Hepatocyte (in vitro differentiated cells): ENCODE data around the gene APOA1. TPM values are rescaled to one million over a fixed set of nuclear protein-coding genes. Genes with fewer than 3 reads are reported as not detected.
A peak's percentile ranks its signal among the peaks of the same experiment; 100 is the strongest.

Experiments
- DNase-seq: peaks from one replicate; pipeline ENCODE4 v3.0.0-alpha.2; 2016; ENCODE audit warnings: low spot score
- H2AFZ ChIP-seq: fragments of 200-600 bp; sonication (generic); 2 replicates; pipeline ENCODE4 v1.6.0; 2016; ENCODE audit warnings: antibody characterized with exemption, mild to moderate bottlenecking
- H3K27ac ChIP-seq: fragments of 200-600 bp; sonication (generic); 2 replicates; pipeline ENCODE4 v1.5.1; 2016; ENCODE audit warnings: mild to moderate bottlenecking
- H3K27me3 ChIP-seq: fragments of 200-600 bp; sonication (generic); 2 replicates; pipeline ENCODE4 v1.6.1; 2016
- H3K36me3 ChIP-seq: fragments of 200-600 bp; sonication (generic); replicated peaks from 2 replicates; pipeline ENCODE4 v1.5.1; 2016; ENCODE audit warnings: low read depth; ENCODE audit not compliant: insufficient read depth
- H3K4me1 ChIP-seq: fragments of 200-600 bp; sonication (generic); 2 replicates; pipeline ENCODE4 v1.5.1; 2016; ENCODE audit warnings: mild to moderate bottlenecking, moderate library complexity; ENCODE audit not compliant: insufficient read depth
- H3K4me2 ChIP-seq: fragments of 200-600 bp; sonication (generic); 2 replicates; pipeline ENCODE4 v1.6.0; 2016
- H3K4me3 ChIP-seq: fragments of 200-600 bp; sonication (generic); 2 replicates; pipeline ENCODE4 v1.5.1; 2016; ENCODE audit warnings: mild to moderate bottlenecking
- H3K79me2 ChIP-seq: fragments of 200-600 bp; sonication (generic); 2 replicates; pipeline ENCODE4 v1.6.0; 2017; ENCODE audit warnings: mild to moderate bottlenecking
- H3K9me2 ChIP-seq: fragments of 200-600 bp; sonication (generic); replicated peaks from 2 replicates; pipeline ENCODE4 v1.6.0; 2017; ENCODE audit warnings: mild to moderate bottlenecking; ENCODE audit not compliant: insufficient read depth
- H3K9me3 ChIP-seq: fragments of 200-600 bp; sonication (generic); 2 replicates; pipeline ENCODE4 v1.5.1; 2016; ENCODE audit warnings: low read depth, mild to moderate bottlenecking
- H4K20me1 ChIP-seq: fragments of 200-600 bp; sonication (generic); 2 replicates; pipeline ENCODE4 v1.6.0; 2016; ENCODE audit warnings: mild to moderate bottlenecking; ENCODE audit not compliant: insufficient read depth, poor library complexity, severe bottlenecking
- CTCF ChIP-seq: fragments of 200-600 bp; sonication (generic); IDR thresholded peaks from 2 replicates; pipeline ENCODE4 v1.5.1; 2016; ENCODE audit warnings: antibody characterized with exemption, mild to moderate bottlenecking; ENCODE audit not compliant: poor library complexity
- EZH2 ChIP-seq: fragments of 200-600 bp; sonication (generic); IDR thresholded peaks from 2 replicates; pipeline ENCODE4 v1.6.1; 2016; ENCODE audit warnings: antibody characterized with exemption, mild to moderate bottlenecking, borderline replicate concordance
- EZH2phosphoT487 ChIP-seq: fragments of 200-600 bp; sonication (generic); IDR thresholded peaks from one replicate; pipeline ENCODE4 v1.6.1; 2018; ENCODE audit warnings: antibody characterized with exemption, mild to moderate bottlenecking, low read depth, moderate library complexity; ENCODE audit not compliant: unreplicated experiment, severe bottlenecking
- WGBS: methylation state at CpG from one replicate; pipeline ENCODE4 v1.1.6; 2016; ENCODE audit warnings: low lambda C conversion rate; ENCODE audit errors: missing lambda C conversion rate; 5-methylcytosine and 5-hydroxymethylcytosine counted together
- polyA plus RNA-seq: library from polyadenylated mRNA; unstranded; fragments of >200 nt; fragmentation: Nextera tagmentation; extraction: Ambion mirVana; gene quantifications from 2 replicates; pipeline ENCODE4 v1.2.1, GENCODE V29; 2016
- total RNA-seq: library from RNA; depleted of rRNA; stranded (reverse); fragments of >200 nt; gene quantifications from 2 replicates; pipeline ENCODE4 v1.2.3, GENCODE V29; 2014

APOA1 gene
- total and polyA plus RNA-seq, 2 experiments from 2014 or later: 4,253 to 7,624 TPM

GRCh38 chr11:116881143-116881542 lies 43.7 kb upstream of the APOA1 start:
- Histone ChIP-seq H3K27me3 (no peaks in the 10 kb centered on the region), H3K4me3 (no peak overlapping the region), H3K4me1 (no peaks in the 10 kb centered on the region), H3K4me2 (no peak overlapping the region), H3K79me2 (no peaks in the 10 kb centered on the region), H4K20me1 (no peaks in the 10 kb centered on the region), H3K27ac (no peak overlapping the region), H2AFZ (no peak overlapping the region), H3K36me3 (no peaks in the 10 kb centered on the region), H3K9me2 (no peaks in the 10 kb centered on the region), H3K9me3 (no peaks in the 10 kb centered on the region)
- 84% methylated on average over 6 of the region's 6 CpGs for WGBS
- no peak for TF ChIP-seq CTCF
- no peak for TF ChIP-seq EZH2
- TF ChIP-seq EZH2phosphoT487: no peak
- no peak for DNase-seq

GRCh38 chr11:116879800-116880625 lies 42.6 kb upstream of the APOA1 start:
- Histone ChIP-seq H3K27ac (no peak overlapping the region), H4K20me1 (no peaks in the 10 kb centered on the region), H3K9me2 (no peaks in the 10 kb centered on the region), H3K4me3 (no peak overlapping the region), H3K36me3 (no peaks in the 10 kb centered on the region), H3K4me1 (no peaks in the 10 kb centered on the region), H3K9me3 (no peaks in the 10 kb centered on the region), H2AFZ (no peak overlapping the region), H3K4me2 (no peak overlapping the region), H3K27me3 (no peaks in the 10 kb centered on the region), H3K79me2 (no peaks in the 10 kb centered on the region)
- peak; percentile 83 for TF ChIP-seq CTCF
- no peak for TF ChIP-seq EZH2
- no peak for TF ChIP-seq EZH2phosphoT487
- WGBS: 61% methylated on average over 5 of the region's 5 CpGs
- peak; percentile 80 for DNase-seq

- Histone ChIP-seq H3K27me3 (no peaks in the 10 kb centered on the region), H3K9me2 (no peaks in the 10 kb centered on the region), H3K27ac (no peak overlapping the region), H3K4me1 (no peaks in the 10 kb centered on the region), H3K4me2 (no peak overlapping the region), H3K79me2 (no peaks in the 10 kb centered on the region), H3K9me3 (no peaks in the 10 kb centered on the region), H3K36me3 (no peaks in the 10 kb centered on the region), H4K20me1 (no peaks in the 10 kb centered on the region), H3K4me3 (no peak overlapping the region), H2AFZ (no peak overlapping the region)
- 87% methylated on average over 8 of the region's 8 CpGs for WGBS
- DNase-seq: no peak
- TF ChIP-seq EZH2 (no peak), EZH2phosphoT487 (no peak), CTCF (no peak)
Observed at GRCh38 chr11:116876656-116877055, 39.2 kb upstream of the APOA1 start.
